ENCODE results near the gene ACTMAP.

GRCh38 chr19:40754611-40755247 is 4.5 kb upstream of the ACTMAP start:
- TF ChIP-seq EZH2 (IDR thresholded peaks at IDR 0.05; ENCODE audit: insufficient read depth, low read length): no peak
- TF ChIP-seq, protein P1, sequence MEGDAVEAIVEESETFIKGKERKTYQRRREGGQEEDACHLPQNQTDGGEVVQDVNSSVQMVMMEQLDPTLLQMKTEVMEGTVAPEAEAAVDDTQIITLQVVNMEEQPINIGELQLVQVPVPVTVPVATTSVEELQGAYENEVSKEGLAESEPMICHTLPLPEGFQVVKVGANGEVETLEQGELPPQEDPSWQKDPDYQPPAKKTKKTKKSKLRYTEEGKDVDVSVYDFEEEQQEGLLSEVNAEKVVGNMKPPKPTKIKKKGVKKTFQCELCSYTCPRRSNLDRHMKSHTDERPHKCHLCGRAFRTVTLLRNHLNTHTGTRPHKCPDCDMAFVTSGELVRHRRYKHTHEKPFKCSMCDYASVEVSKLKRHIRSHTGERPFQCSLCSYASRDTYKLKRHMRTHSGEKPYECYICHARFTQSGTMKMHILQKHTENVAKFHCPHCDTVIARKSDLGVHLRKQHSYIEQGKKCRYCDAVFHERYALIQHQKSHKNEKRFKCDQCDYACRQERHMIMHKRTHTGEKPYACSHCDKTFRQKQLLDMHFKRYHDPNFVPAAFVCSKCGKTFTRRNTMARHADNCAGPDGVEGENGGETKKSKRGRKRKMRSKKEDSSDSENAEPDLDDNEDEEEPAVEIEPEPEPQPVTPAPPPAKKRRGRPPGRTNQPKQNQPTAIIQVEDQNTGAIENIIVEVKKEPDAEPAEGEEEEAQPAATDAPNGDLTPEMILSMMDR (IDR thresholded peaks at IDR 0.05; ENCODE audit: insufficient read depth, low read depth, low read length): no peak

Measured in astrocyte (in vitro differentiated cells and primary cell).